Parathyroid adenoma (tissue), 2 donors: Measurements from ENCODE around the gene ASS1.

Experiments
- H2AFZ ChIP-seq: fragments of 300-600 bp; sonication (generic); one replicate; pipeline ENCODE4 v1.7.0; 2017; ENCODE audit warnings: antibody characterized with exemption, mild to moderate bottlenecking
- H3K27ac ChIP-seq: fragments of 300-600 bp; sonication (generic); one replicate; pipeline ENCODE4 v1.7.0; 2017
- H3K27me3 ChIP-seq: fragments of 300-600 bp; sonication (generic); one replicate; pipeline ENCODE4 v1.7.0; 2017; ENCODE audit warnings: low read length; ENCODE audit not compliant: control insufficient read depth, insufficient read depth
- H3K36me3 ChIP-seq: fragments of 300-600 bp; sonication (generic); one replicate; pipeline ENCODE4 v1.7.0; 2017; ENCODE audit warnings: low read length; ENCODE audit not compliant: control insufficient read depth, insufficient read depth
- H3K4me1 ChIP-seq: fragments of 300-600 bp; sonication (generic); one replicate; pipeline ENCODE4 v1.7.0; 2017; ENCODE audit warnings: control low read depth
- H3K4me2 ChIP-seq: fragments of 300-600 bp; sonication (generic); one replicate; pipeline ENCODE4 v1.7.0; 2017; ENCODE audit warnings: low read length
- H3K4me3 ChIP-seq: fragments of 300-600 bp; sonication (generic); one replicate; pipeline ENCODE4 v1.7.0; 2017; ENCODE audit warnings: low read depth, low read length
- H3K79me2 ChIP-seq: fragments of 300-600 bp; sonication (generic); one replicate; pipeline ENCODE4 v1.7.0; 2017; ENCODE audit warnings: control low read depth
- H3K9ac ChIP-seq: fragments of 300-600 bp; sonication (generic); one replicate; pipeline ENCODE4 v1.7.0; 2017; ENCODE audit warnings: mild to moderate bottlenecking
- H3K9me3 ChIP-seq: fragments of 300-600 bp; sonication (generic); one replicate; pipeline ENCODE4 v1.7.0; 2017; ENCODE audit warnings: low read length; ENCODE audit not compliant: control insufficient read depth
- CTCF ChIP-seq: fragments of 300-600 bp; sonication (generic); IDR thresholded peaks from one replicate; pipeline ENCODE4 v1.7.0; 2017; ENCODE audit warnings: antibody characterized with exemption, mild to moderate bottlenecking
- donor health status: primary hyperparathyroidism.

ASS1 gene

GRCh38 chr9:130444565-130445221 lies at the start of gene ASS1:
Gene ASS1 (plus strand): TSS chr9:130444961. CDS start chr9:130452229, 7,268 bp downstream.
- no peaks in the 10 kb centered on the region for H3K27me3 ChIP-seq
- H3K9me3 ChIP-seq, result no peaks in the 10 kb centered on the region
- no peaks in the 10 kb centered on the region for H3K79me2 ChIP-seq
- H3K27ac ChIP-seq, result no peak within 1 kb of the TSS
- no peaks in the 10 kb centered on the region for H3K4me1 ChIP-seq
- TF ChIP-seq CTCF, result no peak
- H3K36me3 ChIP-seq, result no peaks in the 10 kb centered on the region
- peak within 1 kb of the TSS; percentile 64 for H3K4me3 ChIP-seq
- H2AFZ ChIP-seq, result peak within 1 kb of the TSS; percentile 83
- H3K9ac ChIP-seq, result no peak within 1 kb of the TSS
- H3K4me2 ChIP-seq, result peak within 1 kb of the TSS; percentile 90

- H3K79me2 ChIP-seq, result no peaks in the 10 kb centered on the region
- no peak for TF ChIP-seq CTCF
- no peak overlapping the region for H3K4me3 ChIP-seq
- H3K4me1 ChIP-seq, result no peaks in the 10 kb centered on the region
- H3K36me3 ChIP-seq, result no peaks in the 10 kb centered on the region
- no peak overlapping the region for H3K27ac ChIP-seq
- H3K27me3 ChIP-seq, result no peaks in the 10 kb centered on the region
- H3K9ac ChIP-seq, result no peak overlapping the region
- H3K4me2 ChIP-seq, result no peak overlapping the region
- H2AFZ ChIP-seq, result no peak overlapping the region
- H3K9me3 ChIP-seq, result no peaks in the 10 kb centered on the region
These were observed 48.8 kb upstream of the ASS1 start for GRCh38 chr9:130395810-130396435.

GRCh38 chr9:130396581-130396980 lies 48.2 kb upstream of the ASS1 start:
- Histone ChIP-seq H3K27ac (no peak overlapping the region), H2AFZ (no peak overlapping the region), H3K4me1 (no peaks in the 10 kb centered on the region), H3K36me3 (no peaks in the 10 kb centered on the region), H3K79me2 (no peaks in the 10 kb centered on the region), H3K9me3 (no peaks in the 10 kb centered on the region), H3K4me3 (no peak overlapping the region), H3K9ac (no peak overlapping the region), H3K4me2 (no peak overlapping the region), H3K27me3 (no peaks in the 10 kb centered on the region)
- TF ChIP-seq CTCF, result no peak

- Histone ChIP-seq H3K27ac (no peak overlapping the region), H3K4me2 (no peak overlapping the region), H3K27me3 (no peaks in the 10 kb centered on the region), H3K79me2 (no peaks in the 10 kb centered on the region), H3K4me3 (no peak overlapping the region), H3K36me3 (no peaks in the 10 kb centered on the region), H3K9ac (no peak overlapping the region), H3K4me1 (no peaks in the 10 kb centered on the region), H3K9me3 (no peaks in the 10 kb centered on the region), H2AFZ (no peak overlapping the region)
- no peak for TF ChIP-seq CTCF
These were observed 46.1 kb upstream of the ASS1 start for GRCh38 chr9:130398487-130399240.
